ENCODE results near the gene DSG4. TPM values are rescaled to one million over a fixed set of nuclear protein-coding genes. Genes with fewer than 3 reads are reported as not detected.

DSG4 gene
- total RNA-seq, 2 donors from 2014 or later = not detected

DNA sequence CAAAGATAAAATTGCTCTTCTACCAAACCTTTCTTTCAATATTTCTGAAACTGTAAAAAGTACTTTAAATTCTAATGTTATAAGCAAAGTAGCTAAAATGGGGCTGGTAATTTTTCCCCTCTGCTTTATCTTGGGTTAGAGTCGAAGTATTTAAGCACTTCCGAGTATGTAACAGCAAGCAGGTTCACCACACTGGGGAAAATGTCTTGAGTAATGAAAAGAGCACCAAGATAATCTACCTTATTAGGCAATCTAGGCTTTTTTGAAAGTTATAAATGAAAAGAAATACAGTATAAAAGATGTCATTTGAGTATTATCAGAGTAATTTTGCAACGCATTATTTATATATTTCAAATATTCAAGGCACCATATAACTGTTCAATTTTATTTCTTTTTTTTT is 70.3 kb downstream of the DSG4 start:
- no peak for DNase-seq
- no peaks in the 10 kb centered on the region for H3K36me3 Mint-ChIP-seq (ENCODE audit: low read depth)
- H3K27ac ChIP-seq (ENCODE audit: low read depth, low read length) = no peak overlapping the region
- H3K4me1 ChIP-seq (ENCODE audit: control insufficient read depth, insufficient read depth, low read length) = no peaks in the 10 kb centered on the region
- no peaks in the 10 kb centered on the region for H3K27me3 Mint-ChIP-seq (ENCODE audit: insufficient read depth)
- no peaks in the 10 kb centered on the region for H3K27me3 ChIP-seq (ENCODE audit: control insufficient read depth, insufficient read depth, low read length, poor library complexity, severe bottlenecking)
- TF ChIP-seq, protein P1, sequence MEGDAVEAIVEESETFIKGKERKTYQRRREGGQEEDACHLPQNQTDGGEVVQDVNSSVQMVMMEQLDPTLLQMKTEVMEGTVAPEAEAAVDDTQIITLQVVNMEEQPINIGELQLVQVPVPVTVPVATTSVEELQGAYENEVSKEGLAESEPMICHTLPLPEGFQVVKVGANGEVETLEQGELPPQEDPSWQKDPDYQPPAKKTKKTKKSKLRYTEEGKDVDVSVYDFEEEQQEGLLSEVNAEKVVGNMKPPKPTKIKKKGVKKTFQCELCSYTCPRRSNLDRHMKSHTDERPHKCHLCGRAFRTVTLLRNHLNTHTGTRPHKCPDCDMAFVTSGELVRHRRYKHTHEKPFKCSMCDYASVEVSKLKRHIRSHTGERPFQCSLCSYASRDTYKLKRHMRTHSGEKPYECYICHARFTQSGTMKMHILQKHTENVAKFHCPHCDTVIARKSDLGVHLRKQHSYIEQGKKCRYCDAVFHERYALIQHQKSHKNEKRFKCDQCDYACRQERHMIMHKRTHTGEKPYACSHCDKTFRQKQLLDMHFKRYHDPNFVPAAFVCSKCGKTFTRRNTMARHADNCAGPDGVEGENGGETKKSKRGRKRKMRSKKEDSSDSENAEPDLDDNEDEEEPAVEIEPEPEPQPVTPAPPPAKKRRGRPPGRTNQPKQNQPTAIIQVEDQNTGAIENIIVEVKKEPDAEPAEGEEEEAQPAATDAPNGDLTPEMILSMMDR (conservative IDR thresholded peaks at IDR 0.05) = no peak
- 86 to 100% methylated on average over 1 to 2 of the region's 3 CpGs for WGBS, 2 experiments (ENCODE audit: insufficient coverage in 1 of 2, insufficient read length in 1 of 2)
- no peak overlapping the region for H3K9ac ChIP-seq (ENCODE audit: extremely low read depth, low read length, poor library complexity, severe bottlenecking)
- H3K4me3 Mint-ChIP-seq = no peak overlapping the region
- no peaks in the 10 kb centered on the region for H3K9me3 ChIP-seq (ENCODE audit: control insufficient read depth, low read length)
- no peak overlapping the region for H3K27ac Mint-ChIP-seq
- no peaks in the 10 kb centered on the region for H3K9me3 Mint-ChIP-seq
- no peaks in the 10 kb centered on the region for H3K4me1 Mint-ChIP-seq
- H3K36me3 ChIP-seq (ENCODE audit: control insufficient read depth, insufficient read depth, low read length) = no peaks in the 10 kb centered on the region
- no peak overlapping the region for H3K4me3 ChIP-seq (ENCODE audit: low read length)

DNA sequence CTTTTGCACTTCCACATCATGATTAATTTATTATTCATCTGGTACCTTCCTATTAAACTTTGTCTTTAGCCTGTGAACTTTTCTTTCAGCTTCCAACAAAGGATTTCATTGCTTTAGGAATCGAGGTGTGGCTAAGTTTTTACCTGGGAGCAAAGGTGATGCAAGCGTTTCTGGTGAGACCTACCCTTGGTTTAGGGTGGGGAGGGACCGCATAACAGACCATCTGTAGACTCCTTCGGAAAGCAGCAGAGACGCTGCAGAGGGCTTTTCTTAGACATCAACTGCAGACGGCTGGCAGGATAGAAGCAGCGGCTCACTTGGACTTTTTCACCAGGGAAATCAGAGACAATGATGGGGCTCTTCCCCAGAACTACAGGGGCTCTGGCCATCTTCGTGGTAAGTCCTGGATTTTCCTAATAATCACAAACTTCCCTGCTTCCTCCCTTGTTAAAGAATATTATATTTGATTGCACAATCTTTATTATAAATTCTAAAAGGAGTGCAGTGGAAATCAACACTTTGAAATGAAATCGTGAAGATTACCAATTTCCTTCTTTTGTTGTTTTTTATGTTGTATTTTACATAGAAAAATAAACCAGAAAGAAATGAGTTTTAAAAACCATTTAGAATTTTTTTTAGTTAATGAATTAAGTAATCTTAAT is 71.1 kb downstream of the DSG4 start, which contains the start of gene DSG3:
DSG3 (plus strand) TSS at position 212 of the 662 bp plus-strand sequence; CDS start at position 349, 137 bp downstream.
- Histone ChIP-seq H3K9ac (ENCODE audit: extremely low read depth, low read length, poor library complexity, severe bottlenecking) (no peak within 1 kb of the TSS), H3K4me3 (ENCODE audit: low read length) (no peak within 1 kb of the TSS), H3K27ac (ENCODE audit: low read depth, low read length) (no peak within 1 kb of the TSS), H3K36me3 (ENCODE audit: control insufficient read depth, insufficient read depth, low read length) (no peaks in the 10 kb centered on the region), H3K4me1 (ENCODE audit: control insufficient read depth, insufficient read depth, low read length) (no peaks in the 10 kb centered on the region), H3K27me3 (ENCODE audit: control insufficient read depth, insufficient read depth, low read length, poor library complexity, severe bottlenecking) (no peaks in the 10 kb centered on the region), H3K9me3 (ENCODE audit: control insufficient read depth, low read length) (no peaks in the 10 kb centered on the region)
- Mint-ChIP-seq H3K27me3 (ENCODE audit: insufficient read depth) (no peaks in the 10 kb centered on the region), H3K27ac (no peak within 1 kb of the TSS), H3K4me1 (no peaks in the 10 kb centered on the region), H3K36me3 (ENCODE audit: low read depth) (no peaks in the 10 kb centered on the region), H3K9me3 (no peaks in the 10 kb centered on the region), H3K4me3 (no peak within 1 kb of the TSS)
- TF ChIP-seq, protein P1 (conservative IDR thresholded peaks at IDR 0.05) = no peak
- DNase-seq = no peak
- WGBS, 2 experiments (ENCODE audit: insufficient coverage in 1 of 2, insufficient read length in 1 of 2) = 81 to 84% methylated on average over 7 of the region's 9 CpGs

DNA sequence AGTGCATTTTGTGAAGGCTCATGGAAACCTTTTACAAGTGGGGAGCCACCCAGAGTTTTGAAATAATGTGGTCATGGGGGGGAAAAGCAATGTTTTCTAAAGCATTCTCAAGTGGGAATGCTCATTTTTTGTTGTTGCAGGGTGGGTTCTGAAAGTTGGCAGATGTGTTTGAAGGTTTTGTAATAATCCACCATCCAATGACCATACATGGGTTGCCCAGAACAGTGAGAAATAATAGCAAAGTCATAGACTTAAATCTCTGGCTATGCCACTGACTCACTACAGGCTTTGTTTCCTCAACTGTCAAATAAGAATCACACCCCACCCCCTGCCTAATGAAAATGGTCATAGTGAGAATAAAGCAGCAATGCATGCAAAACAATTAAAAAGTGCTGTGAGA is 73.8 kb downstream of the DSG4 start:
- H3K4me3 Mint-ChIP-seq = no peak overlapping the region
- no peaks in the 10 kb centered on the region for H3K36me3 Mint-ChIP-seq (ENCODE audit: low read depth)
- no peaks in the 10 kb centered on the region for H3K27me3 Mint-ChIP-seq (ENCODE audit: insufficient read depth)
- Histone ChIP-seq H3K4me3 (ENCODE audit: low read length) (no peak overlapping the region), H3K36me3 (ENCODE audit: control insufficient read depth, insufficient read depth, low read length) (no peaks in the 10 kb centered on the region), H3K9me3 (ENCODE audit: control insufficient read depth, low read length) (no peaks in the 10 kb centered on the region), H3K9ac (ENCODE audit: extremely low read depth, low read length, poor library complexity, severe bottlenecking) (no peak overlapping the region), H3K4me1 (ENCODE audit: control insufficient read depth, insufficient read depth, low read length) (no peaks in the 10 kb centered on the region), H3K27ac (ENCODE audit: low read depth, low read length) (no peak overlapping the region), H3K27me3 (ENCODE audit: control insufficient read depth, insufficient read depth, low read length, poor library complexity, severe bottlenecking) (no peaks in the 10 kb centered on the region)
- H3K4me1 Mint-ChIP-seq = no peaks in the 10 kb centered on the region
- TF ChIP-seq, protein P1 (conservative IDR thresholded peaks at IDR 0.05) = no peak
- H3K27ac Mint-ChIP-seq = no peak overlapping the region
- H3K9me3 Mint-ChIP-seq = no peaks in the 10 kb centered on the region
- no peak for DNase-seq
